Karpas-422 (cell line): ENCODE data around the gene LMO7. TPM values are rescaled to one million over a fixed set of nuclear protein-coding genes. Genes with fewer than 3 reads are reported as not detected.
A peak's percentile ranks its signal among the peaks of the same experiment; 100 is the strongest.

ENCODE experiments used
- DNase-seq: peaks from one replicate; pipeline ENCODE4 v3.0.0-alpha.2; 2015
- H2AFZ ChIP-seq: fragments of 200-600 bp; sonication (generic); 2 replicates; pipeline ENCODE4 v1.6.1; 2014; ENCODE audit warnings: antibody characterized with exemption, low read length, mixed read lengths
- H3K27ac ChIP-seq: fragments of 200-600 bp; sonication (generic); 2 replicates; pipeline ENCODE4 v1.5.1; 2014; ENCODE audit warnings: mild to moderate bottlenecking, low read length, moderate library complexity
- H3K27me3 ChIP-seq: fragments of 200-600 bp; sonication (generic); 2 replicates; pipeline ENCODE4 v1.6.1; 2014; ENCODE audit warnings: low read length, mixed read lengths
- H3K36me3 ChIP-seq: fragments of 200-600 bp; sonication (generic); 2 replicates; pipeline ENCODE4 v1.6.1; 2014; ENCODE audit warnings: low read length, mixed read lengths; ENCODE audit not compliant: insufficient read depth
- H3K4me1 ChIP-seq: fragments of 200-600 bp; sonication (generic); 2 replicates; pipeline ENCODE4 v1.6.1; 2014; ENCODE audit warnings: mild to moderate bottlenecking, low read length, mixed read lengths
- H3K4me2 ChIP-seq: fragments of 200-600 bp; sonication (generic); 2 replicates; pipeline ENCODE4 v1.6.1; 2014; ENCODE audit warnings: low read length, low read depth, mild to moderate bottlenecking; ENCODE audit not compliant: poor library complexity, severe bottlenecking
- H3K4me3 ChIP-seq: fragments of 200-600 bp; sonication (generic); 2 replicates; pipeline ENCODE4 v1.5.1; 2014; ENCODE audit warnings: mild to moderate bottlenecking, antibody characterized with exemption, low read length, mixed read lengths
- H3K79me2 ChIP-seq: fragments of 200-600 bp; sonication (generic); 2 replicates; pipeline ENCODE4 v1.6.1; 2014; ENCODE audit warnings: mild to moderate bottlenecking, low read length, mixed read lengths
- H3K9ac ChIP-seq: fragments of 200-600 bp; sonication (generic); 2 replicates; pipeline ENCODE4 v1.6.0; 2014; ENCODE audit warnings: low read length
- H3K9me2 ChIP-seq: fragments of 200-600 bp; sonication (generic), shearing (Covaris generic); replicated peaks from 2 replicates; pipeline ENCODE4 v1.6.0; 2014; ENCODE audit warnings: mild to moderate bottlenecking, low read length, moderate library complexity; ENCODE audit not compliant: insufficient read depth
- H3K9me3 ChIP-seq: fragments of 300-700, 200-600 bp; sonication (generic); 2 replicates; pipeline ENCODE4 v1.6.1; 2014; ENCODE audit warnings: low read length, mixed read lengths
- H4K20me1 ChIP-seq: fragments of 200-600 bp; sonication (generic); 2 replicates; pipeline ENCODE4 v1.6.1; 2014; ENCODE audit warnings: mild to moderate bottlenecking, antibody characterized with exemption, low read length, low read depth; ENCODE audit not compliant: insufficient read depth
- total RNA-seq: library from RNA; depleted of rRNA; stranded (reverse); fragments of >200 nt; shearing (Covaris generic); gene quantifications from 2 replicates; pipeline ENCODE4 v1.2.3, GENCODE V29; 2014; ENCODE audit warnings: low replicate concordance

LMO7 gene
- total RNA-seq, 1 experiment from 2014 or later: 40.0 TPM

DNA sequence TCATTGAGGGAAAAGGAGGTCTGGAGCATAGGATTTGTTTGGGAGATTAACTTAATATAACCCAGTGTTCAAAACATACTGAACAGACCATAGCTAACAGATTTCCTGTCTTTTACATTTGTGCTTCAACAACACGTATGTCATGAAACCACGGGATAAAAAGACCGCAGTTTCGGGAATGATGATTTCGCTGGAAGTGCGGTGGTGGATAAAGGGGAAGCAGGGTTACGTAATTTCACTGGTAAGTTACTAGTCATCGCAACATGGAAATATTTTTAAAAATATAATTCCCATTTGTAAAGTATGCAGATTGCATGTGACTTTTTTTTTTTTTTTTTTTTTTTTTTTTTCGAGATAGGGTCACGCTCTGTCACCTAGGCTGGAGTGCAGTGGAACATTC is 237.4 kb downstream of the LMO7 start:
- H3K4me3 ChIP-seq: no peak overlapping the region
- DNase-seq: no peak
- H3K36me3 ChIP-seq: no peaks in the 10 kb centered on the region
- no peaks in the 10 kb centered on the region for H3K9me3 ChIP-seq
- no peaks in the 10 kb centered on the region for H3K79me2 ChIP-seq
- H4K20me1 ChIP-seq: no peaks in the 10 kb centered on the region
- H3K9ac ChIP-seq: no peak overlapping the region
- no peaks in the 10 kb centered on the region for H3K9me2 ChIP-seq
- H3K27ac ChIP-seq: no peak overlapping the region
- no peaks in the 10 kb centered on the region for H3K27me3 ChIP-seq
- H2AFZ ChIP-seq: no peak overlapping the region
- H3K4me2 ChIP-seq: no peak overlapping the region
- H3K4me1 ChIP-seq: no peaks in the 10 kb centered on the region

DNA sequence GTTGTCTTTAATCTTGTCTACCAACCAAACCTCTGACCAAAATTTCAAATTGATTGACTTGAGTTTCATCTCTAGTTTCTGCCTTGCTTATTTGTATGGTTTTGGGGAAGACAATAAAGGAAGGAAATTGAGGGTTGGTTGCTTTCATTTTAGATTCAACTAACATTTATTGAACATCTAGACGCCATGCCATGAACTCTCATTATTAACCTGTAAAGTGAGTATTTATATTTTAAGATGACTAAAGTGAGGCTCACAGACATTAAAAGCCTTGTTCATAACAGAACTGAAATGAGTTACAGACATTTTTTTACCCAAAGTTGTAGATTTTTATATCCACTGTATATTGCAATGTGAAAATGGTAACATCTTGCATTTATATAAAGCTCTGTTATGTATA is 239.3 kb downstream of the LMO7 start:
- Histone ChIP-seq H4K20me1 (no peaks in the 10 kb centered on the region), H3K4me2 (no peak overlapping the region), H3K36me3 (no peaks in the 10 kb centered on the region), H3K27ac (no peak overlapping the region), H3K4me1 (no peaks in the 10 kb centered on the region), H3K79me2 (no peaks in the 10 kb centered on the region), H3K27me3 (no peaks in the 10 kb centered on the region), H3K4me3 (no peak overlapping the region), H3K9ac (no peak overlapping the region), H2AFZ (no peak overlapping the region), H3K9me2 (no peaks in the 10 kb centered on the region), H3K9me3 (no peaks in the 10 kb centered on the region)
- DNase-seq: no peak

DNA sequence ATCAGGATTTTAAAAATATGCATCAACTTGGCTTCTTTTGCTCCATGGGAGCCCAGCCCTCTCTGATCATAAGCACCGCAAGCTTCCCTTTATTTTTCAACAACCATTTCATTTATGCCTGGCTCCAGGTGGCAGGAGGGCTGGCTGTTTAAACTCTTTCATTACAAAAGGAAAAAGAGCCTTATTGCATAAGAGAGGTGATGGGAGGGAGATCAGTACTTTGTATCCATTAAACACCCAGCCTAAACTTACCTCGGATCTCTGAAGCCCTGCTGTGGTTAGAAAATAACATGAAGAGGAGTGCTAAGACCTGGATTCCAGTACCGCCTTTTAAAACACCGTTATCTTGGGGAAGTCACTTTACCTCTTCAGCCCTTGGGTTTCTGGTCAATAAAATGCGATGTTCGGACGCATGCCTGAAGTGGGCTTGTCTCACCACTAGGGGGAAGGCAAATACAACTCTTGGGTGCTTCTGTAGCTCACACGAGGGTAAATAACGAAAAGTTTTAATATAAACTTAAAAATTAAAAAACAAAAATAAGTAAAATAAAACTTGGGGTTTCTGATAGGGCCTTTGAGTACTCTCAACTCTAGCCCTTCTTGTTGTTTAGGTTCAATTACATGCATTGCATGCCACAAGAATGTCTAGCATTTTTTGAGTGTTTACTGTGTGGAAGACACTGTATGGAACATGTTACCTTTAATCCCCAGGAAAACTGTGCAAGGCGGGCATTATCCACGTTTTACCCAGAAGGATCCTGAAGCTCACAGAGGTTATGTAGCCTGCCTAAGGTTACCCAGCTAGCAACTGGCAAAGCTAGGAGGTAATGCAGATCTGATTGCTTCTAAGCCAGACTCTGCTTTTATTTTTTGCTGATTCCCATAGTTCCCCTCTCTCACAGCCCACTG is 240.3 kb downstream of the LMO7 start:
- no peak overlapping the region for H3K27ac ChIP-seq
- H3K9me3 ChIP-seq: no peaks in the 10 kb centered on the region
- H2AFZ ChIP-seq: no peak overlapping the region
- H3K79me2 ChIP-seq: no peaks in the 10 kb centered on the region
- no peaks in the 10 kb centered on the region for H3K36me3 ChIP-seq
- no peaks in the 10 kb centered on the region for H3K9me2 ChIP-seq
- no peaks in the 10 kb centered on the region for H3K27me3 ChIP-seq
- H3K4me2 ChIP-seq: no peak overlapping the region
- H4K20me1 ChIP-seq: no peaks in the 10 kb centered on the region
- DNase-seq: peak; percentile 79
- no peak overlapping the region for H3K4me3 ChIP-seq
- no peak overlapping the region for H3K9ac ChIP-seq
- no peaks in the 10 kb centered on the region for H3K4me1 ChIP-seq

DNA sequence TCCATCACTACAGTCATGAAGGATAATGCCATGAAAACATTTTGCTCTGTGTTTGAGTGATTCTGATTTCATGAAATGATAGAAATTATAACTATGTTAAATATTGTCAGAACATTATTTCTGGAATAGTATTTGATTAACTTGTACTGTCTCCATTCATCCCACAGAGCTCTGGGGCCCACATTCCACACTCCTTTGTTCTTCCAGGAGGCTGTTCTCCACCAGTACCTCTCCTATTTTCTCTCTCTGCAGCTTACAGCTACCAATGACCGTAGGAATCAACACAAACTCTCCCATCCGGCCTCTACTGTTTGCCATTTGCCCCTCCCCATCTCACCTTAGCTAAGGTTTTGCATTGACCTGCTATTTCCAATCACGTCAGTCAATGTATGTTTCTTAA is 240.9 kb downstream of the LMO7 start:
- Histone ChIP-seq H3K27me3 (no peaks in the 10 kb centered on the region), H3K4me2 (no peak overlapping the region), H3K27ac (no peak overlapping the region), H3K9me2 (no peaks in the 10 kb centered on the region), H3K4me3 (no peak overlapping the region), H3K36me3 (no peaks in the 10 kb centered on the region), H2AFZ (no peak overlapping the region), H3K4me1 (no peaks in the 10 kb centered on the region), H3K9me3 (no peaks in the 10 kb centered on the region), H3K9ac (no peak overlapping the region), H4K20me1 (no peaks in the 10 kb centered on the region), H3K79me2 (no peaks in the 10 kb centered on the region)
- DNase-seq: no peak

DNA sequence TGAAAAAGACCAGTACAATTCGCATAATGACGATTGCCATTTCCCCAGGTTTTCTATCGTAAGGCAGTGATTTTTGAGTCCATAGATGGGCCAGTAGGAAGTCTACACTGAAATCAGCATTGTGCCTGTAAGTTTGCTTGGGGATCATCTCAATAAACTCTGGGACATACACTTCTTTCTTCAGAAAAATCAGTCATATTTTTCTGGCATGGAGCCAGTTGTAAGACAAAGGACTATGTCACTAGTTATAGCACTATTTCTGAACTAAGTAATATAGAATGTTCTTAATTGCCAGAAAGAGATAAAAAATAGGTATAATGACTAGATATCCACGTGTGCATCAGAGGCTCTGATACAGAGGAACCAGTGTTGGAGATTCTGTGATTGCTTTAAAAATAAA is 243.5 kb downstream of the LMO7 start:
- Histone ChIP-seq H3K36me3 (no peaks in the 10 kb centered on the region), H3K9me3 (no peaks in the 10 kb centered on the region), H2AFZ (no peak overlapping the region), H3K4me2 (no peak overlapping the region), H4K20me1 (no peaks in the 10 kb centered on the region), H3K27ac (no peak overlapping the region), H3K9me2 (no peaks in the 10 kb centered on the region), H3K79me2 (no peaks in the 10 kb centered on the region), H3K4me1 (no peaks in the 10 kb centered on the region), H3K9ac (no peak overlapping the region), H3K27me3 (no peaks in the 10 kb centered on the region), H3K4me3 (no peak overlapping the region)
- no peak for DNase-seq

DNA sequence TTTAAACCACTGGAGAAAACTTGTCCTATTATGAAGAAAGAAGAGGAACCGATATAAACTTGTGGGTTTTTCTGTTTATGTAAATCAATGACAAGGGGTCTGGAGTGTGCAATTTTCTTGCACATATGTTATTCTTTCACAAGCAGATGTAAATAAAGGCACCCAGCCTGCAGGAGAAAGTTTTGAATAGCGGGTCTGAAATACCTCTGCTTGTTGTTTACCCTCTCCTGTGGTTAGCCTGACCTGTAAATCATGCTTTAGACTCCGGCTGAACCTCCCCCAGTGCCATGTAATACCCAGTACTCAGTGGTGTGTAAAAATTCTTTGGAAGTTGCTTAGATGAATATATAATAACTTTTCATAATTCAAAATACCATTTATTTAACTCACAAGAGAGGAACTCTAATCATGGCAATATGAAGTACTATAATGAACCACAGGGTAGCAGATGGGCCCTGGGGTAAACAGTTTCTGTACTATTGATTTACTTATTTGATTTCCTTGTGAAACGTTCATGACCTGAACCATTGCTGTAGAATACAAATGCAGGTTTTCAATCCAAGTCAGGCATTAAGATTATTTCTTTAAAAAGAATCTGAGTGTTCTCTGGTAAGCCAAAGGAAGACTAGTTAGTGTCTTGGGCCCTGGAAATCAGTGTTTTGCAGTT is 245.1 kb downstream of the LMO7 start:
- no peak for DNase-seq
- Histone ChIP-seq H3K4me1 (no peaks in the 10 kb centered on the region), H3K36me3 (no peaks in the 10 kb centered on the region), H3K9me3 (no peaks in the 10 kb centered on the region), H3K9me2 (no peaks in the 10 kb centered on the region), H2AFZ (no peak overlapping the region), H3K4me3 (no peak overlapping the region), H3K27me3 (no peaks in the 10 kb centered on the region), H3K4me2 (no peak overlapping the region), H3K27ac (no peak overlapping the region), H4K20me1 (no peaks in the 10 kb centered on the region), H3K9ac (no peak overlapping the region), H3K79me2 (no peaks in the 10 kb centered on the region)

DNA sequence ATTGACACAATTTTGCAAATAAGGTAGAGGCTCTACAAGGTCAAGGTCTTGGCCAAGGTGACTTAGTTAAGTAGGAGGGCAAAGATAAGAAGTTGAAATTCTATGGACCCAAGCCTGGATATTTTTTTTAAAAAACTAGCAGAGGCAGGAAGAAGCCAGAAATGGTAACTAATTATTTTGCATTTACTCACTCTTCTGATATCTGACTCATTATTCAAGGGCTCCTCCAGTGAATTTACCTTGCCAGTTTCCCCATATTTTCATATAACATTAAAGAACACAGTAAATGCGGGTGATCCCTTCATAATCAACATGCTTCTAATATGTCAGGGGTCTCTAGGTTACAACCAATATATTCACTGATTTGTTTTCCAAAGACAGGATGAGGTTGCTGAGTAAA is 246.1 kb downstream of the LMO7 start:
- Histone ChIP-seq H3K4me1 (no peaks in the 10 kb centered on the region), H3K4me3 (no peak overlapping the region), H3K27ac (no peak overlapping the region), H3K9me3 (no peaks in the 10 kb centered on the region), H3K79me2 (no peaks in the 10 kb centered on the region), H3K9ac (no peak overlapping the region), H4K20me1 (no peaks in the 10 kb centered on the region), H3K4me2 (no peak overlapping the region), H3K36me3 (no peaks in the 10 kb centered on the region), H3K27me3 (no peaks in the 10 kb centered on the region), H2AFZ (no peak overlapping the region), H3K9me2 (no peaks in the 10 kb centered on the region)
- DNase-seq: no peak

DNA sequence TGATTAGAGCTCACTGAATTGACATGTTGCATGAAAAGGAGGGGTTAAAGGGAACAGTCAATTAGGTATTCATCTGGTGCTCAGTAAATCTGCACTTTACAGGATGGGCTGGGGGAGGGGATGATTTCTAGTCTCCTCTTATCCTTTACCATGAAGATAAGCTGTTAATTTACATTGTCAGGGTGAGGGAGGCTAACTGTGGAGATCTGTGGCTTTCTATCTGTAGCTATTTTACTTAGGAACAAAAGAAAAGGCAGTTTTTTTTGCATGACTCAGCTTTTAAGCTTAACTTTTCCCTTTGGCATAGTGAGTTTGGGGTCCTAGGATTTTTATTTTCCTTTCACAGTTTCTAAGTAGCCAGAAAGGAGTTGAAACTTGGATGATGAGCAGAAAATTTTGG is 253.3 kb downstream of the LMO7 start:
- Histone ChIP-seq H3K27ac (no peak overlapping the region), H3K4me1 (no peaks in the 10 kb centered on the region), H3K36me3 (no peaks in the 10 kb centered on the region), H3K4me3 (no peak overlapping the region), H4K20me1 (no peaks in the 10 kb centered on the region), H3K9ac (no peak overlapping the region), H3K27me3 (no peaks in the 10 kb centered on the region), H3K79me2 (no peaks in the 10 kb centered on the region), H3K9me2 (no peaks in the 10 kb centered on the region), H3K4me2 (no peak overlapping the region), H3K9me3 (no peaks in the 10 kb centered on the region), H2AFZ (no peak overlapping the region)
- no peak for DNase-seq
